VCaP (cell line): ENCODE measurements around the gene MAP3K20.

Experiments used
- H3K27ac ChIP-seq: fragments of 450-650 bp; 2 replicates; pipeline ENCODE4 v1.5.1; 2017
- CTCF ChIP-seq: fragments of 450-650 bp; conservative IDR thresholded peaks from 2 replicates; pipeline ENCODE4 v1.5.1; 2017; ENCODE audit warnings: mild to moderate bottlenecking, moderate library complexity

MAP3K20 gene

GRCh38 chr2:173079141-173079540, 3.5 kb downstream of the MAP3K20 start:
- TF ChIP-seq CTCF: no peak
- no peak overlapping the region for H3K27ac ChIP-seq

DNA sequence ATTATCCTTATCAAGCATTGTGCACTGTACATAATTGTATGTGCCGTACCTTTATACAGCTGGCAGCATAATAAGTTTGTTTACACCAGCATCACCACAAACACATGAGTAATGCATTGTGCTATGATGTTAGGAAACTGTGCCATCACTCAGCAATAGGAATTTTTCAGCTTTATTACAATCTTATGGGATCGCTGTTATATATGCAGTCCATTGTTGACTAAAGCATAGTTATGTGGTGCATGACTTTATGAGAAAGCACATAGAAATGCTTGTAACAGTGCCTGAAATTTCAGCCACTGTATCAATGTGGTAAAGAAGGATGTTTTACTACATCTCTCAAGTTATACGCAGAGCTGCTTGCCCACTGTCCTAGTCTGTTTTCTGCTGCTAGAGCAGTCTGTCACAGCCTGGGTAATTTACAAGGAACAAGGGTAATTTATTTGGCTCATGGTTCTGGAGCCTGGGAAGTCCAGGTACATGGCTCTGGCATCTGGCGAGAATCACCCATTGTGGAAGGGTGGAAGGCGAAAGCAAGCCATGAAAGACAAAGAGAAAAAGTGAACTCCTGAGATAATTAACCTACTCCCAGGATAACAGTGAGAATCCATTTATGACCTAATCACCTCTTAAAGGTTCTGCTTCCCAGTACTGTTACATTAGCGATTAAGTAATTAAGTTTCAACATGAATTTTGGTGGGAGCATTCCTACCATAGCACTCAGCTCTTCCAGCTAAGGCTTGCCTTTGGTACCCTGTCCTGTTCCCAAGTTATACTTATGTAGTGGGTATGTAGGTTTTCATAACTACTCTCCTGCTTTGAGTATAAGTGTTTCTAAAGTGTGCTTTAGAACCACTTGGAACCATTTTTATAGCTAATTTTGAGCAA, 4.6 kb downstream of the MAP3K20 start:
- H3K27ac ChIP-seq: no peak overlapping the region; the same call in 1 of the 2 replicates
- TF ChIP-seq CTCF: no peak

DNA sequence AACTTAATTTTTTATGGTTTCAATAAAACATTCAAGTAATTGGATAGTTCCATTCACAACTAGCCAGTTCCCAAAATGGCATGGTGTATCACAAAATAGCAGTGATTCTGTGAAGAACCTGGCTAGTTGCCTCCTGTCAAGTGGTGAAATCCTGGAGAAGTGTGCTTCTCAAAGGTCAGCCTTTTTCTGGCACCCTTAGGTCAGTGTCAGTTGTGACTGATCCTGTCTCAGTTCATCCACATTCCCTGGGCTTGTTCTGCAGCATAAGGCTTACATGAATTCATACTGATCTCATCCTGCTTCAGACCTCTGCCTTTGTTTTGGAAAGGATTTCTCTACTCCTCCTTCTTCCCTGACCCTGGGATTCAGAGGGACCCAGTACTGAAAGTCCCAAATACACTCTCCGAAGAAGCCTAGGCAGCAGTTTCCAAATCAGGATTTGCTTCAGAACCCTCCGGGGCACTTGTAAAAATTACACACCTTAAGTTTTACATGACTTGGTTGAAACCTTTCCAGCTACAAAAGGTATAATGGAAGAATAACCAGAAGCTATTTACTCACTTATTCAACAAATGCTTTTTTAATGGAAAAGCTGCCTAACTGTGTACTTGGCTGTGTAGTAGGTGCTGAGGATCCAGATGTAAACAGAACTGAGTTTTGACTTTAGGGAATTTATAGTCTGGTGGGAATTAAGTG, 11.0 kb downstream of the MAP3K20 start:
- H3K27ac ChIP-seq: peak overlapping the region; percentile 37

DNA sequence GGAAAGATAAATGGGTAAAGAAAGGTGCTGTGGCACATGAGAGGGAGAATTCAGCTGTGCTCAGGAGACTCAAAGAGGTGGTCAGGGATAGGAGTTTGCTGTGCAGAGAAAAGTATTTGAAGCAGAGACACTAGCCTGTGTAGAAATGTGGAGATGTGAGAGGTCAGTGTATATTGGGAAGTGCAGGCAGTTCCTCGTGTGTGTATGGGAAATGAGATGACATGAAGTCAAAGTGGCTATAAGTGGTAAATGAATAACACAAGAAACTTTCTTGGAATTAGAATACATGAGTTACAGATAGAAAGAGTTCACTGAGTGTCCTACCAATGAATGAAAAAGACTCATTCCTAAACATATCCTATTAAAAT, 11.6 kb downstream of the MAP3K20 start:
- TF ChIP-seq CTCF: no peak
- peak overlapping the region; percentile 37 for H3K27ac ChIP-seq

More for the DNA sequence above, 11.0 kb downstream of the MAP3K20 start:
- TF ChIP-seq CTCF: no peak

DNA sequence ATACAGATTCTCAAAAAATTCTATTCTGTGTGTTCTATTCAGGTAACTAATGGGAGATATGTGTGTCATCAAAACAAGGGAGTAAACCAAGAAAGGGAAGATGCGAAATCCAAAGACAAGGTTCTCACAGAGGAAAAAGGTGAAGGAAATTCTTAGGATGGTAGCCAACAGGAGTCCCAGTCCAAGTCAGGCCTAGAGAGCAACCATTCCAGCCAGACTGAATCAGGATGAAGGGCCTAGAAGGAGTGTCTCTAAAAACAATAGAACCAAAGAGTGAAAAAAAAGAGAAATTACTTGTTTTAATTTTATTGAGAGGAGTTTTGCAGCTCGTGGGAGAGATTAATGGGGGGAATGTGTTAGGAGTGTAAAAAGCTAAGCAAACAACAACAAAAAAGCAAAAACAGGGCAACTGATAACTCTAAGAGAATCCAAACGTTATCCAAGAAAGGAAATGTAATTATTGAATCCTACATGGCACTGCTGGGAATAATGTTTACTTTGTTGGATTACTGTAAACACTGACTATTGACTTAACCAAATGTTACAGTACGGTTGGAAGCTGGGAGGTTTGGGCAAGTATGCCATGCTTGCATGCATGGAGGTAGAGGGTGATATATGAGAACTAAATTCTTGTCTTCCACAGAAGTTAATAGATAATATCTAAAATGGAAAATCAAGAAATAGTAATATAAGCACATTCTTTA, 12.3 kb downstream of the MAP3K20 start:
- peak overlapping the region; percentile 24; the same call in 1 of the 2 replicates for H3K27ac ChIP-seq
- no peak for TF ChIP-seq CTCF

DNA sequence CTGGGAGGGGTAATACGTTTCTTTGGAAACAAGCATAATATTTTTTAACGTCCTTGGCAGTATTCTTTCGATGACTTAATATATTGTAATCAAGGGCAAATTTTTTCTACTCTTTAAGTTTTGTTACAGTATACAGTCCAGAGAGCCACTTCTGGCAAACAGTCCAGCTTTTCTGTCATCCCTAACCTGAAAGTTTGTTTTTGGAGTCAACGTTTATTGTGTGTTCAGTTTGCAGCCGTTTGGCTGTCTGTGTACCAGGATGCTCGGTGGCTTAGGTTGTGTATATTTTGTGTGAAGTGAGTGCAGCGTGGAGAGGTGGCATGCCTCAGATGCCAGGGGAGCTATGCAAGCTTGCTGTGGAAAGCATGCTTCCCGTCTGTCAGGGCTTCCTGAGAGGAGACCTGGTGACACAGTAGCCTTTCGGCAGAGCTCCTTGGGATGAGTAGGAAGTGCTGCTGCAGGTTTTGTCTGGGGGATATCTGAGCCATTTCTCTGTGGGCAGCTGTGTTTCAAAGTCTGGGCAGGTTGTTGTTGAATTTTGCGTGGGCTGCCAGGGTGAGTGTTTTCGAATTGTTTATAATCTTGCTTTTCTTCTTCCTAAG, 14.7 kb downstream of the MAP3K20 start:
- TF ChIP-seq CTCF: no peak
- H3K27ac ChIP-seq: peak overlapping the region; percentile 23; the same call in 1 of the 2 replicates
